Testis (tissue), 2 donors: ENCODE measurements around the gene CASR.

ENCODE experiments used
- POLR2A ChIP-seq: fragments of 450-650 bp; IDR thresholded peaks from one replicate; pipeline ENCODE4 v1.6.1; 2017; ENCODE audit warnings: antibody characterized with exemption, mild to moderate bottlenecking, moderate library complexity
- TF ChIP-seq, protein P1 (sequence below), 3 experiments: fragments of 450-650 bp in 2 of 3; fragments of 200-600 bp in 1 of 3; sonication (generic) in 1 of 3; IDR thresholded peaks; one replicate each; pipeline ENCODE4 v1.5.1; 2016 to 2019; ENCODE audit warnings: antibody characterized with exemption in 3 of 3, mild to moderate bottlenecking in 2 of 3, moderate library complexity in 1 of 3

GRCh38 chr3:122283796-122284445 is 100.5 kb downstream of the CASR start:
- TF ChIP-seq, protein P1, sequence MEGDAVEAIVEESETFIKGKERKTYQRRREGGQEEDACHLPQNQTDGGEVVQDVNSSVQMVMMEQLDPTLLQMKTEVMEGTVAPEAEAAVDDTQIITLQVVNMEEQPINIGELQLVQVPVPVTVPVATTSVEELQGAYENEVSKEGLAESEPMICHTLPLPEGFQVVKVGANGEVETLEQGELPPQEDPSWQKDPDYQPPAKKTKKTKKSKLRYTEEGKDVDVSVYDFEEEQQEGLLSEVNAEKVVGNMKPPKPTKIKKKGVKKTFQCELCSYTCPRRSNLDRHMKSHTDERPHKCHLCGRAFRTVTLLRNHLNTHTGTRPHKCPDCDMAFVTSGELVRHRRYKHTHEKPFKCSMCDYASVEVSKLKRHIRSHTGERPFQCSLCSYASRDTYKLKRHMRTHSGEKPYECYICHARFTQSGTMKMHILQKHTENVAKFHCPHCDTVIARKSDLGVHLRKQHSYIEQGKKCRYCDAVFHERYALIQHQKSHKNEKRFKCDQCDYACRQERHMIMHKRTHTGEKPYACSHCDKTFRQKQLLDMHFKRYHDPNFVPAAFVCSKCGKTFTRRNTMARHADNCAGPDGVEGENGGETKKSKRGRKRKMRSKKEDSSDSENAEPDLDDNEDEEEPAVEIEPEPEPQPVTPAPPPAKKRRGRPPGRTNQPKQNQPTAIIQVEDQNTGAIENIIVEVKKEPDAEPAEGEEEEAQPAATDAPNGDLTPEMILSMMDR (IDR thresholded peaks at IDR 0.05) = no peak
- TF ChIP-seq POLR2A = no peak
